Measurements from ENCODE around the gene CD40. TPM values are rescaled to one million over a fixed set of nuclear protein-coding genes. Genes with fewer than 3 reads are reported as not detected.

Gene CD40
- total RNA-seq, 6 experiments from 2014 or later = 8.8 to 11.7 (median 9.4) TPM

- no peaks in the 10 kb centered on the region for H3K9me3 ChIP-seq
- ATAC-seq (no peak), DNase-seq (no peak)
- no peak for TF ChIP-seq POLR2A (IDR thresholded peaks at IDR 0.05)
- TF ChIP-seq CTCF (IDR thresholded peaks at IDR 0.05) = no peak
- 78% methylated on average over 11 of the region's 11 CpGs for WGBS (ENCODE audit: insufficient coverage, low coverage, low lambda C conversion rate, missing lambda C conversion rate)
- no peak overlapping the region for H3K27ac ChIP-seq
- intact Hi-C loops (cut with DNase I) = no loop called here
- H3K4me3 ChIP-seq = no peak overlapping the region
- no peaks in the 10 kb centered on the region for H3K27me3 ChIP-seq
- peaks cover 0 to 14% (median 1%) of the 10 kb centered on the region in 4 donors for H3K36me3 ChIP-seq
- H3K4me1 ChIP-seq = peaks cover 0 to 12% (median 3%) of the 10 kb centered on the region in 4 donors
These were observed 5.5 kb downstream of the CD40 start for GRCh38 chr20:46123482-46124245.

- no peaks in the 10 kb centered on the region for H3K9me3 ChIP-seq
- H3K27ac ChIP-seq = no peak overlapping the region
- 61% methylated on average over 5 of the region's 5 CpGs for WGBS (ENCODE audit: insufficient coverage, low coverage, low lambda C conversion rate, missing lambda C conversion rate)
- H3K27me3 ChIP-seq = no peaks in the 10 kb centered on the region
- no peak overlapping the region for H3K4me3 ChIP-seq
- no peak for DNase-seq
- no peak for ATAC-seq
- no peak for TF ChIP-seq POLR2A (IDR thresholded peaks at IDR 0.05)
- no peak for TF ChIP-seq CTCF (IDR thresholded peaks at IDR 0.05)
- H3K36me3 ChIP-seq = peaks cover 0 to 14% (median 1%) of the 10 kb centered on the region in 4 donors
- intact Hi-C loops (cut with DNase I) = no loop called here
- H3K4me1 ChIP-seq = peaks cover 0 to 3% (median under 1%) of the 10 kb centered on the region in 4 donors
These were observed 8.4 kb downstream of the CD40 start for GRCh38 chr20:46126440-46127056.

DNA sequence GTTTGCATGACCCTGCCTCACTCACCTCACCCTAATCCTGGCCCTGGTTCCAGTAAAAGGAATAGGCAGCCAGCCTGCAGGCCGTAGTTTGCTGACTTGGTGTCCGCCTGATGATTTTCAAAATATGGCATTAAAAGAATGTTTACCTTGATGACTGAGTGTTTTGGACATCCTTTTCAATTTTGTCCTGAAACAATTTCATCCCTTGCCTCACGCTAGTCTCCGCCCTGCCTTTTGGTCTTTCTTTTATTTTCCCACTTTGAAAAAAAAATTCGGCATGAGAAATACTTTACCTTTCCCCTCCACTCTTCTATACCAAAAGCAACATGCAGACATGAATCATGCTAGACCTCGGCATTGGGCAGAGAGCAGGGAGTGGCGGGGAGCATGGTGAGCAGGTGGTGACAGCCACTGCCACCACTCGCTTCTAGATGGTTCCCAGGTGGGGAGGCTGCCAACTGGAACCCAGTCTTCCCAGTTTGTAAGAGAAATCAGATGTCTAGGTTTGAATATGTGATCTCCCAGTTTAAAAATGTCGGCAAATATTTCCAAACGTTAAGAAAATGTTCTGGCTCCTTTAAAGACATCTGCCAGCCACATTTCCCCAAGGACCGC is 9.4 kb downstream of the CD40 start:
- no peaks in the 10 kb centered on the region for H3K27me3 ChIP-seq
- intact Hi-C loops (cut with DNase I) = no loop called here
- TF ChIP-seq CTCF (IDR thresholded peaks at IDR 0.05) (no peak), POLR2A (IDR thresholded peaks at IDR 0.05) (no peak)
- no peak overlapping the region for H3K4me3 ChIP-seq
- 77% methylated on average over 11 of the region's 11 CpGs for WGBS (ENCODE audit: insufficient coverage, low coverage, low lambda C conversion rate, missing lambda C conversion rate)
- H3K27ac ChIP-seq = no peak overlapping the region
- DNase-seq (no peak), ATAC-seq (no peak)
- no peaks in the 10 kb centered on the region for H3K9me3 ChIP-seq
- H3K4me1 ChIP-seq = no peaks in the 10 kb centered on the region
- H3K36me3 ChIP-seq = peaks cover 0 to 9% (median 1%) of the 10 kb centered on the region in 4 donors

GRCh38 chr20:46128310-46129151 is 10.4 kb downstream of the CD40 start:
- Histone ChIP-seq H3K4me3 (no peak overlapping the region), H3K27ac (no peak overlapping the region), H3K4me1 (no peaks in the 10 kb centered on the region), H3K27me3 (no peaks in the 10 kb centered on the region), H3K9me3 (no peaks in the 10 kb centered on the region), H3K36me3 (peaks cover 0 to 2% (median 0%) of the 10 kb centered on the region in 4 donors)
- intact Hi-C loops (cut with DNase I) = no loop called here
- DNase-seq (peak in 1 of 3 donors; percentile 29), ATAC-seq (peak; percentile 30 to 58 (median 38))
- 62% methylated on average over 3 of the region's 16 CpGs for WGBS (ENCODE audit: insufficient coverage, low coverage, low lambda C conversion rate, missing lambda C conversion rate)
- TF ChIP-seq POLR2A (IDR thresholded peaks at IDR 0.05) (no peak), CTCF (IDR thresholded peaks at IDR 0.05) (peak; percentile 41 to 58 (median 46))
